Hepatocyte (in vitro differentiated cells): ENCODE measurements around the gene GPX8. TPM values are rescaled to one million over a fixed set of nuclear protein-coding genes. Genes with fewer than 3 reads are reported as not detected.

ENCODE experiments used
- DNase-seq: peaks from one replicate; pipeline ENCODE4 v3.0.0-alpha.2; 2016; ENCODE audit warnings: low spot score
- H2AFZ ChIP-seq: fragments of 200-600 bp; sonication (generic); 2 replicates; pipeline ENCODE4 v1.6.0; 2016; ENCODE audit warnings: antibody characterized with exemption, mild to moderate bottlenecking
- H3K27ac ChIP-seq: fragments of 200-600 bp; sonication (generic); 2 replicates; pipeline ENCODE4 v1.5.1; 2016; ENCODE audit warnings: mild to moderate bottlenecking
- H3K27me3 ChIP-seq: fragments of 200-600 bp; sonication (generic); 2 replicates; pipeline ENCODE4 v1.6.1; 2016
- H3K36me3 ChIP-seq: fragments of 200-600 bp; sonication (generic); replicated peaks from 2 replicates; pipeline ENCODE4 v1.5.1; 2016; ENCODE audit warnings: low read depth; ENCODE audit not compliant: insufficient read depth
- H3K4me1 ChIP-seq: fragments of 200-600 bp; sonication (generic); 2 replicates; pipeline ENCODE4 v1.5.1; 2016; ENCODE audit warnings: mild to moderate bottlenecking, moderate library complexity; ENCODE audit not compliant: insufficient read depth
- H3K4me2 ChIP-seq: fragments of 200-600 bp; sonication (generic); 2 replicates; pipeline ENCODE4 v1.6.0; 2016
- H3K4me3 ChIP-seq: fragments of 200-600 bp; sonication (generic); 2 replicates; pipeline ENCODE4 v1.5.1; 2016; ENCODE audit warnings: mild to moderate bottlenecking
- H3K79me2 ChIP-seq: fragments of 200-600 bp; sonication (generic); 2 replicates; pipeline ENCODE4 v1.6.0; 2017; ENCODE audit warnings: mild to moderate bottlenecking
- H3K9me2 ChIP-seq: fragments of 200-600 bp; sonication (generic); replicated peaks from 2 replicates; pipeline ENCODE4 v1.6.0; 2017; ENCODE audit warnings: mild to moderate bottlenecking; ENCODE audit not compliant: insufficient read depth
- H3K9me3 ChIP-seq: fragments of 200-600 bp; sonication (generic); 2 replicates; pipeline ENCODE4 v1.5.1; 2016; ENCODE audit warnings: low read depth, mild to moderate bottlenecking
- H4K20me1 ChIP-seq: fragments of 200-600 bp; sonication (generic); 2 replicates; pipeline ENCODE4 v1.6.0; 2016; ENCODE audit warnings: mild to moderate bottlenecking; ENCODE audit not compliant: insufficient read depth, poor library complexity, severe bottlenecking
- EZH2 ChIP-seq: fragments of 200-600 bp; sonication (generic); IDR thresholded peaks from 2 replicates; pipeline ENCODE4 v1.6.1; 2016; ENCODE audit warnings: antibody characterized with exemption, mild to moderate bottlenecking, borderline replicate concordance
- EZH2phosphoT487 ChIP-seq: fragments of 200-600 bp; sonication (generic); IDR thresholded peaks from one replicate; pipeline ENCODE4 v1.6.1; 2018; ENCODE audit warnings: antibody characterized with exemption, mild to moderate bottlenecking, low read depth, moderate library complexity; ENCODE audit not compliant: unreplicated experiment, severe bottlenecking
- WGBS: methylation state at CpG from one replicate; pipeline ENCODE4 v1.1.6; 2016; ENCODE audit warnings: low lambda C conversion rate; ENCODE audit errors: missing lambda C conversion rate; 5-methylcytosine and 5-hydroxymethylcytosine counted together
- polyA plus RNA-seq: library from polyadenylated mRNA; unstranded; fragments of >200 nt; fragmentation: Nextera tagmentation; extraction: Ambion mirVana; gene quantifications from 2 replicates; pipeline ENCODE4 v1.2.1, GENCODE V29; 2016
- total RNA-seq: library from RNA; depleted of rRNA; stranded (reverse); fragments of >200 nt; gene quantifications from 2 replicates; pipeline ENCODE4 v1.2.3, GENCODE V29; 2014
- TF ChIP-seq, protein P1 (sequence below): fragments of 200-600 bp; sonication (generic); IDR thresholded peaks from 2 replicates; pipeline ENCODE4 v1.5.1; 2016; ENCODE audit warnings: antibody characterized with exemption, mild to moderate bottlenecking; ENCODE audit not compliant: poor library complexity

GPX8 gene
- total and polyA plus RNA-seq, 2 experiments from 2014 or later = 134 to 178 TPM

DNA sequence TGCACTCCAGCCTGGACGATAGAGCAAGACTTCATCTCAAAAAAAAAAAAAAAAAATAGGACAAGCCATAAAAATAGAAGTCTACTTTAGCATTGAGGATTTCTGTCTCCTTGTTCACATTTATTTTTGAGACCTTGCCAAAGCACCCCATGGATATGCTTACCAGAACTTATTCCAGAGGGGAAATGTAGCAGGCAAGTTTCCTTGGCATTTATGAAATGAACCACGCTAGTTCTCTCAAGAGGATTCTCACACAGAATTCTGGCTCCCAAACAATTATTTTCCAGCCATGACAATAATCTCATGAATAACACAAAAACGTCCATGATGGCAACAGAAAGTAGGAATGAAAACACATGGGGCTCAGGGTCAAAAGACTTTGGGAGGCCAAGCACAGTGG, 23.4 kb upstream of the GPX8 start:
- H3K36me3 ChIP-seq = no peaks in the 10 kb centered on the region
- no peak overlapping the region for H3K4me3 ChIP-seq
- H3K27ac ChIP-seq = no peak overlapping the region
- H3K27me3 ChIP-seq = peaks cover 3% of the 10 kb centered on the region
- no peak overlapping the region for H3K4me2 ChIP-seq
- H3K9me2 ChIP-seq = no peaks in the 10 kb centered on the region
- no peak overlapping the region for H2AFZ ChIP-seq
- no peaks in the 10 kb centered on the region for H3K9me3 ChIP-seq
- H3K4me1 ChIP-seq = no peaks in the 10 kb centered on the region
- 88% methylated on average over 3 of the region's 3 CpGs for WGBS
- TF ChIP-seq EZH2 (no peak), EZH2phosphoT487 (no peak)
- TF ChIP-seq, protein P1, sequence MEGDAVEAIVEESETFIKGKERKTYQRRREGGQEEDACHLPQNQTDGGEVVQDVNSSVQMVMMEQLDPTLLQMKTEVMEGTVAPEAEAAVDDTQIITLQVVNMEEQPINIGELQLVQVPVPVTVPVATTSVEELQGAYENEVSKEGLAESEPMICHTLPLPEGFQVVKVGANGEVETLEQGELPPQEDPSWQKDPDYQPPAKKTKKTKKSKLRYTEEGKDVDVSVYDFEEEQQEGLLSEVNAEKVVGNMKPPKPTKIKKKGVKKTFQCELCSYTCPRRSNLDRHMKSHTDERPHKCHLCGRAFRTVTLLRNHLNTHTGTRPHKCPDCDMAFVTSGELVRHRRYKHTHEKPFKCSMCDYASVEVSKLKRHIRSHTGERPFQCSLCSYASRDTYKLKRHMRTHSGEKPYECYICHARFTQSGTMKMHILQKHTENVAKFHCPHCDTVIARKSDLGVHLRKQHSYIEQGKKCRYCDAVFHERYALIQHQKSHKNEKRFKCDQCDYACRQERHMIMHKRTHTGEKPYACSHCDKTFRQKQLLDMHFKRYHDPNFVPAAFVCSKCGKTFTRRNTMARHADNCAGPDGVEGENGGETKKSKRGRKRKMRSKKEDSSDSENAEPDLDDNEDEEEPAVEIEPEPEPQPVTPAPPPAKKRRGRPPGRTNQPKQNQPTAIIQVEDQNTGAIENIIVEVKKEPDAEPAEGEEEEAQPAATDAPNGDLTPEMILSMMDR = no peak
- no peaks in the 10 kb centered on the region for H3K79me2 ChIP-seq
- H4K20me1 ChIP-seq = no peaks in the 10 kb centered on the region
- DNase-seq = no peak

DNA sequence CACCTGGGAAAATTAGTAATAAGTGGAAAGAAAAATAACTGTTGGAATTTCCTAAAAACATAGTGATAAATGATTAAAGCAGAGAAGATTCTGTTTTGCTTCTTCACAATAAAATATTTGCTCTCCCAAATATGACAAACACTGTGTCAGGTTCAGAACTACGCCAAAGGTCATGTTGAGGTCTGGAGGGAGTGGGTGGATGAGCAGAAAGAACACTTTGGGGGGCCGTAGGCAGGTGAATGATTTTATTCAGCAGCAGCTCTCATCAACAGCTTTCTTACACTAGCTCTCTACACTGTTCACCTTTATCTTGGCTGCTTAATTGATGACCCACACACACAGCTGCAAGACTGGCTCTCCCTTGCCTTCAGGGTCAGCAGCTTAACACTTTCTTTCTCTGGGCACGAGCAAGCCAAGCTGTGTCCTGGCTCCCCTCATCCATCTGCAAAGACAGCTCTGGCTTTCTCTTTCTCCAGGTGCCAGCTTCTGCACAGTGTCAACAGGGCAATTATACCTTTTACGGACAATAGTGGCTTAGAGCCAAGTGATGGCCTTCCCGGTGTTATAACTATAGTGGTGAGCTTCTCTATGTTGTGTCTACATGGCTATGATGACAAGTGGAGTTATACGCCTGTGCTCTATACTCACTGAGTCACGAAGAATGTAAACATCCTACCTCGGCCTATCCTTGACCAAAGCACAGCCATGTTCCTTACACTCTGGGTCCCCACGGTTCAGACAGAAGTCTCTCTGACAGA, 18.9 kb upstream of the GPX8 start:
- no peaks in the 10 kb centered on the region for H3K4me1 ChIP-seq
- H3K79me2 ChIP-seq = no peaks in the 10 kb centered on the region
- 67% methylated on average over 9 of the region's 9 CpGs for WGBS
- no peaks in the 10 kb centered on the region for H3K9me3 ChIP-seq
- H2AFZ ChIP-seq = no peak overlapping the region
- no peak overlapping the region for H3K27ac ChIP-seq
- H4K20me1 ChIP-seq = no peaks in the 10 kb centered on the region
- no peak for DNase-seq
- H3K9me2 ChIP-seq = no peaks in the 10 kb centered on the region
- TF ChIP-seq, protein P1 = no peak
- TF ChIP-seq EZH2phosphoT487 (no peak), EZH2 (no peak)
- no peaks in the 10 kb centered on the region for H3K36me3 ChIP-seq
- H3K4me2 ChIP-seq = no peak overlapping the region
- no peak overlapping the region for H3K4me3 ChIP-seq
- H3K27me3 ChIP-seq = peaks cover 3% of the 10 kb centered on the region

DNA sequence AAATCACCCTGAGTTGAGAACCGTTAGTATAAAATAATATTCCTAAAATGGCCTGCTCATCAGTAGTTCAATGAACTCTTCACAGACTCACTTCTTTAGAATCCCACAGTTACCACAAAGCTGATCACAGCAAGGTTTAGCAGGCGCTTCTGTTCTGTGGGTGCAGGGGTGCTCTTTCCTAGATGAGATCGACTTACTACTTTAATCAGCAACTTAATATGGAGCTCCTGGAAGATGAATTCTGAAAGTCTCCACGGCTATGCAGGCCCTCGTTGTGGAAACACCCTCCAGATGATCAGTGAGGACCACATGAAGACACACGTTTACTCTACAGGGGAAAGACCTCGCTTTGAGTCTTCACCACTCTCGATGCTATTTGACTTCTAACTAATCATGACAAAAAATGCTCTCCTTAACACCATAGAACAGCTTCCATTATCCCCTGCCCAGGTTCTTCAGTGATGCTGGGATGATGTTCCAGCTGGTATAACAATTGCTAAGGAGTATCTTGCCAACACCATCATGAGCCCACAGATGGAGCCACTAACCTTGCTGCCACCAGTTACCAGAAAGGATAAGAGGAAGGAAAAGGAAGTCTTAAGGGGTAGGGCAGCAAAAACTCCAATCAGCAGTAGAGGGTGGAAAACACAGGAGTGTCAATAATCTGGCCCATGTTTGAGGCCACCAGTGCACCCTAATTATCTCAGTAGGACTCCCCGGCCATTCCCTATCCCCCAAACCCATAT, 17.9 kb upstream of the GPX8 start:
- Histone ChIP-seq H3K27me3 (peaks cover 3% of the 10 kb centered on the region), H3K79me2 (no peaks in the 10 kb centered on the region), H3K9me2 (no peaks in the 10 kb centered on the region), H2AFZ (no peak overlapping the region), H3K4me2 (no peak overlapping the region), H3K36me3 (no peaks in the 10 kb centered on the region), H4K20me1 (no peaks in the 10 kb centered on the region), H3K4me3 (no peak overlapping the region), H3K27ac (no peak overlapping the region), H3K4me1 (no peaks in the 10 kb centered on the region), H3K9me3 (no peaks in the 10 kb centered on the region)
- DNase-seq = no peak
- TF ChIP-seq EZH2 = no peak
- TF ChIP-seq EZH2phosphoT487 = no peak
- TF ChIP-seq, protein P1 = no peak
- WGBS = 93% methylated on average over 9 of the region's 9 CpGs
